Small intestine (tissue), 7 donors: Measurements from ENCODE around the gene PRR14L. TPM values are rescaled to one million over a fixed set of nuclear protein-coding genes. Genes with fewer than 3 reads are reported as not detected.
"Not testable (repeated sequence)": the region's sequence is repeated elsewhere in the genome, so short reads cannot be mapped to it uniquely, and the experiment has no call there.

Source experiments
- DNase-seq, 2 donors: peaks; one replicate each; pipeline versions ENCODE4 v3.0.0 to v3.0.0-alpha.2; 2013
- FAIRE-seq: peaks from 2 replicates; lab custom pipeline; 2012; peaks lifted over from hg19 to GRCh38; lab: Jason Lieb, UNC
- H3K27ac ChIP-seq, 3 donors: one replicate each; pipeline ENCODE4 v1.5.1; 2013; ENCODE audit warnings: low read length in 2 of 3, mild to moderate bottlenecking in 2 of 3, control low read depth in 1 of 3, inconsistent platforms in 1 of 3, low read depth in 1 of 3, moderate library complexity in 1 of 3
- H3K27me3 ChIP-seq, 3 donors: one replicate each; pipeline ENCODE4 v1.6.1; 2013; ENCODE audit warnings: low read length in 3 of 3, inconsistent platforms in 1 of 3; ENCODE audit not compliant: control insufficient read depth in 3 of 3, insufficient read depth in 3 of 3
- H3K36me3 ChIP-seq, 3 donors: one replicate each; pipeline ENCODE4 v1.6.1; 2013; ENCODE audit warnings: low read length in 3 of 3, inconsistent platforms in 1 of 3, low read depth in 1 of 3, mild to moderate bottlenecking in 1 of 3, moderate library complexity in 1 of 3; ENCODE audit not compliant: control insufficient read depth in 3 of 3, insufficient read depth in 2 of 3
- H3K4me1 ChIP-seq, 3 donors: one replicate each; pipeline ENCODE4 v1.6.1; 2013; ENCODE audit warnings: low read length in 2 of 3, inconsistent platforms in 1 of 3, low read depth in 1 of 3, mild to moderate bottlenecking in 1 of 3, moderate library complexity in 1 of 3; ENCODE audit not compliant: control insufficient read depth in 3 of 3, insufficient read depth in 2 of 3
- H3K4me3 ChIP-seq, 3 donors: one replicate each; pipeline ENCODE4 v1.5.1; 2013; ENCODE audit warnings: low read length in 3 of 3, control low read depth in 1 of 3, inconsistent platforms in 1 of 3, low read depth in 1 of 3, mild to moderate bottlenecking in 1 of 3, moderate library complexity in 1 of 3
- H3K9me3 ChIP-seq, 2 donors: one replicate each; pipeline ENCODE4 v1.6.1; 2013; ENCODE audit warnings: low read depth in 1 of 2, low read length in 1 of 2; ENCODE audit not compliant: control insufficient read depth in 2 of 2, insufficient read depth in 1 of 2
- WGBS, 3 donors: extraction: QIAGEN DNeasy Blood & Tissue Kit; methylation state at CpG; one replicate each; pipeline ENCODE4 v1.1.7; 2013; 5-methylcytosine and 5-hydroxymethylcytosine counted together
- polyA plus RNA-seq, 4 donors: library from polyadenylated mRNA; stranded (reverse) in 3 of 4; unstranded in 1 of 4; fragments of 200-250 nt in 3 of 4; fragments of 120-200 nt in 1 of 4; gene quantifications; one replicate each; pipeline versions ENCODE4 v1.2.1 to v1.2.3, GENCODE V29; 2013
- donor health status: healthy with polysubstance abuse.
- donor health status: control.
- donor health status: control.
- donor health status: Bipolar disorder and iron deficiency.
- donor health status: healthy.

PRR14L gene
- polyA plus RNA-seq, 4 donors = 6.2 to 25.5 (median 9.3) TPM

DNA sequence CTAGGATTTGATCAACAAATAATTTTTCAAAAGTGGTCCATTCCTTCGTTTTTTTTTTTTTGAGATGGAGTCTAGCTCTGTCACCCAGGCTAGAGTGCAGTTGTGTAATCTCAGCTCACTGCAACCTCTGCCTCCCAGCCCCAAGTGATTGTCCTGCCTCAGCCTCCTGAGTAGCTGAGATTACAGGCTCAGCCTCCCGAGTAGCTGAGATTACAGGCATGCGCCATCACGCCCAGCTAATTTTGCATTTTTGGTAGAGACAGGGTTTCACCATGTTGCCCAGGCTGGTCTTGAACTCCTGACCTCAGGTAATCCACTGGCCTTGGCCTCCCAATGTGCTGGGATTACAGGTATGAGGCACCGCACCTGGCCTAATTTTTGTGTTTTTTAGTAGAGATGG, 8.9 kb upstream of the PRR14L start:
- 86 to 91% (median 89%) methylated on average over 5 of the region's 5 CpGs for WGBS, 3 donors
- H3K9me3 ChIP-seq, H3K4me1 ChIP-seq, FAIRE-seq, H3K27me3 ChIP-seq, H3K4me3 ChIP-seq, H3K27ac ChIP-seq, DNase-seq: not testable (repeated sequence)
- peaks cover 3 to 32% (median 8%) of the 10 kb centered on the region in 3 donors for H3K36me3 ChIP-seq

DNA sequence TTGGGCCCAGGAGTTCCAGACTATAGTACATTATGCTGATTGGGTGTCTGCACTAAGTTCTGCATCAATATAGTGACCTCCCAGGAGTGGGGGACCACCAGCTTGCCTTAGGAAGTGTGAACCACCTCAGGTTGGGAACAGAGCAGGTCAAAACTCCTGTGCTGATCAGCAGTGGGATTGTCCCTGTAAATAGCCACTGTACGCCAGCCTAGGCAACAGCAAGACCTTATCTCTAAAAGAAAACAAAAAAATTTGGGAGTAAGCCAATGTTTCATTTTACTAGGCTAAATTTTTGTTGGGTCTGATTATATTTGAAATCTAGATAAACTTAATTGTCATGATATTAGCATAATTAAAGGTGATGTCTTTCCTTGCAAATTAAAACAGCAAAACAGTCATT, 7.3 kb upstream of the PRR14L start:
- Histone ChIP-seq H3K27me3 (no peaks in the 10 kb centered on the region), H3K36me3 (peaks cover 3 to 23% (median 8%) of the 10 kb centered on the region in 3 donors), H3K27ac (no peak overlapping the region), H3K9me3 (no peaks in the 10 kb centered on the region), H3K4me1 (peaks cover 2 to 18% (median 3%) of the 10 kb centered on the region in 3 donors), H3K4me3 (no peak overlapping the region)
- DNase-seq (no peak), FAIRE-seq (no peak)
- 25 to 67% (median 54%) methylated on average over 1 of the region's 1 CpG for WGBS, 3 donors

DNA sequence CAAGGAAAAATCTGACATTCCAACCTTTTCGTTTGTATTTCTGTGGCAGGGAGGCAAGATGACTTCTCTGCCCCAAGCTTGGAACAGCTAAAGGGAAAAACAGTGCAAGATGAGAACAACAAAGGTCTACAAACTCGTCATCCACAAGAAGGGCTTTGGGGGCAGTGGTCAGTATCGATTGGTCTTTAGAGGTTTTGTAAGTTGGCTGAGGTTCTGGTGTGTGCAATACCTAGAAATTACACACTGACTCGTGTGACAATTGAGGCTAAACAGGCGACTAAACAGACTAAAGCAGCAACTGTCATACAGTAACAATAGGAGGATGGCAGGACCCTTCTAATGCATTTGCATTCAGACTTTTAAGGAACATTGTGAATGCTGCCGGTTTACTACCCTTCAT, 4.9 kb upstream of the PRR14L start:
- no peak for FAIRE-seq
- peaks cover 0 to 15% (median 5%) of the 10 kb centered on the region in 3 donors for H3K36me3 ChIP-seq
- no peaks in the 10 kb centered on the region for H3K9me3 ChIP-seq
- peak overlapping the region in 2 of 3 donors; percentile 70 to 95 for H3K4me3 ChIP-seq
- no peaks in the 10 kb centered on the region for H3K27me3 ChIP-seq
- DNase-seq = no peak
- peak overlapping the region; percentile 51 to 87 (median 78) for H3K27ac ChIP-seq
- WGBS, 3 donors = 9 to 33% (median 17%) methylated on average over 6 of the region's 6 CpGs
- H3K4me1 ChIP-seq = peaks cover 2 to 23% (median 3%) of the 10 kb centered on the region in 3 donors

DNA sequence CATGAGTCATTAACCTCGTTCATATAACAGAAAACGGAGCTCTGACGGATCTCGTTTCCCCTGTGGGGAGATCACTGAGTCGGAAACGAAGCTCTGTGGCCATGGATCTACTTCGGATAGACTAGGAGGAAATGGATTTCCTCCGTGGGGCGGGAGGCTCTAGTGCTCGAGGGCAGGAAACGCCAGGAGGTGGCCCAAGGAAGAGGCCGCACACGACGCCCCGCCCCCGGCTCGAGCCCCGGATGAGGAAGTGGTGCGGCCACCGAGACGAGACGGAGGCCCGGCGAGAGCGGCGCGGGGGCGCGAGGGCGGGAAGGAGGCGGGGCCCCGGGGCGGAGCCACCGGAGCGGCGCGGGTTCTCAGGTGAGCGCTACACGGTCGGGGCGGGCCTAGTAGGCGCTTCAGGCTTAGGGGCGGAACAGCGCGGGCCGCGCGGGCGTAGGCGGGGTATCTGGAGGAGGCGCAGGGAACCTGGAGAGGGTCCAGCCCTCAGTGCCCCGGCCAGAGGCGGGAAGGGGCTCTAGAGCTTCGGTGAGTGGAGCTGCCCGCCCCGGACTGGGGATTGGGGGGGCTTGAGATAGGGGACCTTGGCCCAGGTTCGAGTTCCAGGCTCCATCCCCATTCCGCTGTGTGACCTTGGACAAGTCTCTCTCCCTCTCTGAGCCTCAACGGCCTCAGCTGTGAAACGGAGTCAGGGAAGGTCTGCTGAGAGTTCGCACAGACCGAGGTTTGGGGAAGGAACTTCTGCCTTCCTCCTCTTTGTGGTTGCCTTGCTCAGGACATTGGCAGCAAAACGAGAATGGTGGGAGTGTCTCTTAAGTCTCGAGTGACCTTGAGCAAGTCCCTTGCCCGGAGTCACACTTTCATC, 3.9 kb upstream of the PRR14L start, which contains the start of gene DEPDC5:
Gene DEPDC5 (plus strand): TSS at position 386 of the 868 bp plus-strand sequence. CDS start 903 bp downstream, outside the sequence.
- Histone ChIP-seq H3K9me3 (no peaks in the 10 kb centered on the region), H3K27ac (peak within 1 kb of the TSS; percentile 85 to 100 (median 95)), H3K36me3 (peaks cover 0 to 6% (median 5%) of the 10 kb centered on the region in 3 donors), H3K4me3 (peak within 1 kb of the TSS; percentile 70 to 95 (median 77)), H3K27me3 (no peaks in the 10 kb centered on the region), H3K4me1 (peaks cover 2 to 23% (median 3%) of the 10 kb centered on the region in 3 donors)
- 0 to 1% (median 1%) methylated on average over 52 to 65 of the region's 65 CpGs for WGBS, 3 donors
- FAIRE-seq (no peak), DNase-seq (peak; percentile 98 to 99)

DNA sequence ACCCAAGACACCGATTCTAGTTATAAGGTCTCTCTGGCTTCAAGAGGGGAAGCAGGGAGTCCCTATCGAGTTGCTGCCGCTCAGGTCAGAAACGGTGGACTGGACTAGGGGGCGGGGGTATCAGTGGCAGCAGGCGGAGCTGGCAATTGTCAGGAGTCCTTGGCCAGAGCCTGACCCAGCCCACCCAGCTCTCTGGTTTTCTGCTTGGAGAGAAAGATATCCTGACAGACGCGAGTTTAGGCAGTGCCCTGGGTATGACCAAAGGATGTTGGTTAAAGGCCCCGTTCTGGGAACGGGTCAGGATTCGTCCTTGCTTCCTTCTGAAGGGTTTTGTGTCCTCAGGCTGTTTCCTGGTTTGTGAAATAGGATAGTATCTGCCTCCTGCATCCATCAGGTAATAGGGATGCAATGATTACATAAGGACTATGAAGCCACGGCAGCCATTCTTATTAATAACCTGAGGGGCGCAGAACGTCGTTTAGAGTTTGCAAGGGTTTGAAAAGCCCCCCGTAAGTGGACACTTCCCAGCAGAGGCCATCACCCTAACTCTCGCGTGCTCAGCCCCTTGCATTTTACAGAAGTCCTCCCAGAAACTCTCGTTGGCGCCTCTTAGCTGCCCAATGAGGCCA, 3.2 kb upstream of the PRR14L start:
- H3K27me3 ChIP-seq = no peaks in the 10 kb centered on the region
- no peaks in the 10 kb centered on the region for H3K9me3 ChIP-seq
- peaks cover 0 to 3% (median 1%) of the 10 kb centered on the region in 3 donors for H3K36me3 ChIP-seq
- no peak for FAIRE-seq
- H3K27ac ChIP-seq = peak overlapping the region; percentile 85 to 100 (median 95)
- peak overlapping the region; percentile 31 to 57 (median 35) for H3K4me3 ChIP-seq
- H3K4me1 ChIP-seq = peaks cover 2 to 23% (median 3%) of the 10 kb centered on the region in 3 donors
- WGBS, 3 donors = 9 to 23% (median 9%) methylated on average over 20 of the region's 20 CpGs
- DNase-seq = peak; percentile 39 to 79

DNA sequence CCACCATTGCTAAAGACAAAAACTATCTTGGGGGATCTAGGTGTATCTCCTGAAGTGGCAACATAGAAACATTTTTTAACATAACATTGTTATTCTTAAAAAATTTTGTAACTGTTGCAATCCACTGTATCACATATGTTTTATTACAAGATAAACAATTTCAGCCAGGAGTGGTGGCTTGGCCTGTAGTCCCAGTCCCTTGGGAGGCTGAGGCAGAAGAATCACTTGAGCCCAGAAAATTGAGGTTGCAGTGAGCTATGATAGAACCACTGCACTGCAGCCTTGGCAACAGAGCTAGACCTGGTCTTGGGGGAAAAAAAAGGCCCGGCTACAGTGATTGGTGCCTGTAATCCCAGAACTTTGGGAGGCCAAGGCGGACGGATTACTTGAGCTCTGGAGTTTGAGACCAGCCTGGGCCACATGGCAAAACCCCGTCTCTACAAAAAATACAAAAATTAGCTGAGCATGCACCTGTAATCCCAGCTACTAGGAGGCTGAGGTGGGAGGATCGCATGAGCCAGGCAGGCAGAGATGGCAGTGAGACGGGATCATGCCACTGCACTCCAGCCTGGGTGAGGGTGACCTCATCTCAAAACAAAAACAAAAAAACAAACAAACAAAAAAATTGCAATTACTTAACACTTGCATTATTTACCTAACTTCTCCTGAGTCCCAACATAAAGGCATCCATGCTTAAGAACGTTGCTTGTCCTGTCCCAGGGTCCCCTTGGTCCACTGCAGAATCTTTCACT, 2.3 kb upstream of the PRR14L start:
- DNase-seq = no peak
- H3K4me1 ChIP-seq = peaks cover 2 to 23% (median 4%) of the 10 kb centered on the region in 3 donors
- WGBS, 3 donors = 77 to 84% (median 84%) methylated on average over 7 of the region's 7 CpGs

DNA sequence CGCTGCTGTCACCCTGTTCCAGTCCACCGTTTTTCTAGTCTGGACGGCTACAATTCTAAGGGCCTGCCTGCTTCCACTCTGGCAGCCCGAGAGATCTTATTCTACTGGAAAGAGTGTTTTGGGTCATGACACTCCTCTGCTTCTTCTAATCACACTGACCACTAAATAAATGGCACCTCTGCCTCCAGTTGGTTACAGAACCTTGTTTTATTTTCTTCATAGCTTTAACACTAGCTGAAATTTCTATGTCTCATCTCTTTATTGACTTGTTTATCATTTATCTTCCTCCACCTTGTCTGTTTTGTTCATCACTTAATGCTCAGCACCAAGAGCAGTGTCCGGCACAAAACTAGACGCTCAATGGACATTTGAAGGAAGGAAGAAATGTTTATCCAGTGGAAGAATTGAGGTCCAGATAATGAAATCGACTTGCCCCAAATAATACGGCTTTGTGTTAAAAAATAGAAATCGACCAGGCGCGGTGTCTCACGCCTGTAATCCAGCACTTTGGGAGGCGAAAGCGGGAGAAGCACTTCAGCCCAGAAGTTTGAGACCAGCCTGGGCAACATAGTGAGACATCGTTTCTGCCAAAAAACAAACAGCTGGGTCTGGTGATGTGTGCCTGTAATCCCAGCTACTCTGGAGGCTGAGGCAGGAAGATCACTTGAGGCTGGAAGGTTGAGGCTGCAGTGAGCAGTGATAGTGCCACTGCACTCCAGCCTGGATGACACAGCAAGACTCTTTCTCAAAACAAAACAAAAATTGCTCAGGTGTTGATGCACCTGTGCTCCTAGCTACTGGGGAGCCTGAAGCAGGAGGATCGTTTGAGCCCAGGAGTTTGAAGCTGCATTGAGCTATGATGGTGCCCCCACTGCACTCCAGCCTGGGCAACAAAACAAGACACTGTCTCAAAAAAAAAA, 693 bp upstream of the PRR14L start:
- Histone ChIP-seq H3K4me3 (peak overlapping the region in 2 of 3 donors; percentile 24 to 85), H3K4me1 (peaks cover 2 to 23% (median 5%) of the 10 kb centered on the region in 3 donors), H3K27me3 (no peaks in the 10 kb centered on the region), H3K9me3 (no peaks in the 10 kb centered on the region), H3K36me3 (peaks cover 0 to 8% (median 0%) of the 10 kb centered on the region in 3 donors), H3K27ac (peak overlapping the region; percentile 30 to 51 (median 39))
- 66 to 67% (median 66%) methylated on average over 16 of the region's 16 CpGs for WGBS, 3 donors
- DNase-seq = no peak
- FAIRE-seq = no peak

More for the DNA sequence above, 2.3 kb upstream of the PRR14L start:
- FAIRE-seq = no peak
- H3K4me3 ChIP-seq = no peak overlapping the region
- H3K9me3 ChIP-seq = no peaks in the 10 kb centered on the region
- H3K36me3 ChIP-seq = peaks cover 0 to 2% (median under 1%) of the 10 kb centered on the region in 3 donors
- peak overlapping the region in 2 of 3 donors; percentile 95 to 100 for H3K27ac ChIP-seq
- no peaks in the 10 kb centered on the region for H3K27me3 ChIP-seq
